Heart right ventricle (tissue), 16 donors: ENCODE data around the gene SBF2. TPM values are rescaled to one million over a fixed set of nuclear protein-coding genes. Genes with fewer than 3 reads are reported as not detected.

ENCODE experiments used
- ATAC-seq, 8 donors: fragments of 200-7000 bp; cut with Tn5 transposase; one replicate each; pipeline ENCODE4 v1.9.1; 2020; ENCODE audit warnings: mild to moderate bottlenecking in 8 of 8, moderate library complexity in 8 of 8, moderate number of reproducible peaks in 1 of 8
- DNase-seq, 2 donors: peaks; one replicate each; pipeline ENCODE4 v3.0.0-alpha.2; 2020
- H3K27ac ChIP-seq, 10 donors: fragments of 200-600 bp; sonication (generic) in 2 of 10; one replicate each; pipeline versions ENCODE4 v1.5.0 to v1.8.0; 2020 to 2022; ENCODE audit warnings: mild to moderate bottlenecking in 3 of 10
- H3K27me3 ChIP-seq, 7 donors: fragments of 200-600 bp; one replicate each; pipeline ENCODE4 v1.8.0; 2021 to 2022; ENCODE audit warnings: mild to moderate bottlenecking in 2 of 7
- H3K36me3 ChIP-seq, 9 donors: fragments of 200-600 bp; sonication (generic) in 1 of 9; one replicate each; pipeline versions ENCODE4 v1.5.0 to v1.8.0; 2020 to 2022; ENCODE audit warnings: mild to moderate bottlenecking in 2 of 9
- H3K4me1 ChIP-seq, 9 donors: fragments of 200-600 bp; sonication (generic) in 1 of 9; one replicate each; pipeline versions ENCODE4 v1.5.0 to v1.8.0; 2020 to 2022; ENCODE audit warnings: mild to moderate bottlenecking in 4 of 9
- H3K4me3 ChIP-seq, 10 donors: fragments of 200-600 bp; sonication (generic) in 2 of 10; one replicate each; pipeline versions ENCODE4 v1.5.0 to v1.8.0; 2020 to 2022; ENCODE audit warnings: mild to moderate bottlenecking in 7 of 10, moderate library complexity in 2 of 10
- H3K9me3 ChIP-seq, 11 donors: fragments of 200-600 bp in 10 of 11; sonication (generic) in 2 of 11; one replicate each; pipeline versions ENCODE4 v1.5.0 to v1.8.0; 2013 to 2022; ENCODE audit warnings: mild to moderate bottlenecking in 2 of 11, control low read depth in 1 of 11, moderate library complexity in 1 of 11
- WGBS, 2 donors: extraction: QIAGEN DNeasy Blood & Tissue Kit; methylation state at CpG; one replicate each; pipeline ENCODE4 v1.1.7; 2013; ENCODE audit warnings: inconsistent platforms in 1 of 2; 5-methylcytosine and 5-hydroxymethylcytosine counted together
- intact Hi-C, 10 donors: fragments of 100-400 bp; cut with DNase I; formaldehyde crosslinking; loops; one replicate each; pipeline versions ENCODE4 v1.11.1 to v1.14.2; 2022
- polyA plus RNA-seq, 2 donors: library from polyadenylated mRNA; stranded (reverse); fragments of 200-250 nt; gene quantifications; one replicate each; pipeline ENCODE4 v1.2.3, GENCODE V29; 2013
- total RNA-seq, 10 donors: library from RNA; stranded (reverse); fragmentation: NEBNext Ultra II Directional in 3 of 10; extraction: Animal tissue kit (Norgen Biotek cat#: 25700) in 3 of 10; gene quantifications; one replicate each; pipeline versions ENCODE4 v1.2.1 to v1.2.4, GENCODE V29; 2021 to 2023
- TF ChIP-seq, protein P1 (sequence below), 9 donors: fragments of 200-600 bp; sonication (generic) in 2 of 9; IDR thresholded peaks; one replicate each; pipeline versions ENCODE4 v1.5.0 to v1.8.0; 2021 to 2022; ENCODE audit warnings: antibody characterized with exemption in 9 of 9, mild to moderate bottlenecking in 5 of 9, moderate library complexity in 1 of 9
- donor health status: Arrhythmogenic right ventricular cardiomyopathy.
- donor health status: ischemic (EF 13 %, LVEDD 7.1; RV severe dilation, severe dysfunction).
- donor health status: healthy with polysubstance abuse.
- donor health status: DM: no; HTN: yes; CAD: no.
- donor health status: DM: no; HTN: no; CAD: no.
- donor health status: ischemic (EF 25% LVEDD 6.9; RV normal size, moderate dysfunction).
- donor health status: ischemic (EF 25% LVEDD 5.7; RV mildly dilated, moderate dysfunction).
- donor health status: healthy.
- donor health status: DM: yes; HTN: yes; CAD: no.
- donor health status: Ischemic cardiomyopathy.
- donor health status: ischemic (EF 35%, LVEDD 5.7; RV mildly dilated, moderate dysfunction).
- donor health status: nonischemic (EF 11% LVEDD 7.7; RV severe dilation, severe dysfunction).
- donor health status: DM: yes; HTN: yes; CAD: no.
- donor health status: PGD.
- donor health status: ischemic (EF 29% LVEDD 5.4; RV normal size, mild dysfunction).
- donor health status: nonischemic (EF 23%, LVEDD 6.1; RV moderate dilation, normal function).

Gene SBF2
- total and polyA plus RNA-seq, 12 donors, result 8.9 to 27.1 (median 21.2) TPM

DNA sequence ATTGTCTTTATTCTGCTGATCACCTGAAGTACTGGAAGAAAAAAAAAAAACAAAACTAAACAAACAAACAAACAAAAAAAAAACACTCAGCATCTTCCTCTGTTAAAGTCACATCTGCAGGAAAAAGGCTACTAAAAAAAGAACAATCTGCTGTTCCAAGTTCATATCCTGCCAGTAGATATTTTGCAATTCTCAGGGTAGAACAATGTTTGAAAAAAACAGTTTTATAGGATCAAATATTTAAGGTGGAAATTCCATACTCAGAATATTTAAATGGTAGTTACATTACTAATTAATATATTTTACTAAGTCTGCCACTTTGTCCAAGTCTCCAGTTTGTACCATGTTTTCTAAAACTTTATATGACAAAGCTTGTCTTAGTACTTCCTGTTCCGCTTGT lies 175.2 kb downstream of the SBF2 start:
- no peak overlapping the region for H3K4me3 ChIP-seq
- peak overlapping the region in 7 of 10 donors; percentile 11 to 56 (median 33) for H3K27ac ChIP-seq
- peaks cover 0 to 60% (median 48%) of the 10 kb centered on the region in 9 donors for H3K4me1 ChIP-seq
- H3K9me3 ChIP-seq, result peaks cover 0 to 6% (median 0%) of the 10 kb centered on the region in 11 donors
- DNase-seq (no peak), ATAC-seq (peak in 4 of 8 donors; percentile 52 to 69 (median 64))
- no peaks in the 10 kb centered on the region for H3K36me3 ChIP-seq
- H3K27me3 ChIP-seq, result no peaks in the 10 kb centered on the region
- TF ChIP-seq, protein P1, sequence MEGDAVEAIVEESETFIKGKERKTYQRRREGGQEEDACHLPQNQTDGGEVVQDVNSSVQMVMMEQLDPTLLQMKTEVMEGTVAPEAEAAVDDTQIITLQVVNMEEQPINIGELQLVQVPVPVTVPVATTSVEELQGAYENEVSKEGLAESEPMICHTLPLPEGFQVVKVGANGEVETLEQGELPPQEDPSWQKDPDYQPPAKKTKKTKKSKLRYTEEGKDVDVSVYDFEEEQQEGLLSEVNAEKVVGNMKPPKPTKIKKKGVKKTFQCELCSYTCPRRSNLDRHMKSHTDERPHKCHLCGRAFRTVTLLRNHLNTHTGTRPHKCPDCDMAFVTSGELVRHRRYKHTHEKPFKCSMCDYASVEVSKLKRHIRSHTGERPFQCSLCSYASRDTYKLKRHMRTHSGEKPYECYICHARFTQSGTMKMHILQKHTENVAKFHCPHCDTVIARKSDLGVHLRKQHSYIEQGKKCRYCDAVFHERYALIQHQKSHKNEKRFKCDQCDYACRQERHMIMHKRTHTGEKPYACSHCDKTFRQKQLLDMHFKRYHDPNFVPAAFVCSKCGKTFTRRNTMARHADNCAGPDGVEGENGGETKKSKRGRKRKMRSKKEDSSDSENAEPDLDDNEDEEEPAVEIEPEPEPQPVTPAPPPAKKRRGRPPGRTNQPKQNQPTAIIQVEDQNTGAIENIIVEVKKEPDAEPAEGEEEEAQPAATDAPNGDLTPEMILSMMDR (IDR thresholded peaks at IDR 0.05), result no peak
- 62 to 64% methylated on average over 1 of the region's 1 CpG for WGBS, 2 donors
- intact Hi-C loops, result loop anchor here in 1 of 10 donors (5.0 kb wide), 1 partner anchor 188 kb away; the partner anchor contains the start of gene ADM

GRCh38 chr11:10117709-10118351 lies 176.2 kb downstream of the SBF2 start:
- no peak for DNase-seq
- Histone ChIP-seq H3K9me3 (peaks cover 0 to 6% (median 0%) of the 10 kb centered on the region in 11 donors), H3K36me3 (no peaks in the 10 kb centered on the region), H3K27me3 (no peaks in the 10 kb centered on the region), H3K4me1 (peaks cover 0 to 50% (median 40%) of the 10 kb centered on the region in 9 donors), H3K4me3 (no peak overlapping the region), H3K27ac (peak overlapping the region in 7 of 10 donors; percentile 11 to 56 (median 33))
- WGBS, 2 donors, result 41 to 48% methylated on average over 3 of the region's 3 CpGs
- TF ChIP-seq, protein P1 (IDR thresholded peaks at IDR 0.05), result no peak
- intact Hi-C loops, result loop anchor here in 1 of 10 donors (5.0 kb wide), 1 partner anchor 189 kb away; the partner anchor contains the start of gene ADM
- ATAC-seq, result peak in 7 of 8 donors; percentile 39 to 65 (median 48)

DNA sequence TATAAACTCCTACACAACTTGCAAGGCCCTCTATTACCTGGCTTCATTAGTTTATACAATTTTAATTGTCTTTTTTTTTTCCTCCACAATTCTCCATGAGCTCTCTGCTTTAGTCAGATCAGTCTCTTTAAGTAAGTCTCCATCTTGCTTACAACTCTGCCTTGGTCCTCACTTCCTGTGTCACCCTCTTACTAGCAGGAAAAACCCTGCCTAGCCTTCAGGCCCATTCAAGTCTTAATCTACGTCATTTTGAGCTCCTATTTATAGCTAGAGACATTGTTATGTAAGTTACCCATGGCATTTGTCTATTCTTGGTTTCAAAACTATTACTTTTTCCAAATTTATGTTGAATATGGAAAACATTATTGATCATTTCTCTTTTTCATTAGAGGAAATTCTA lies 177.4 kb downstream of the SBF2 start:
- Histone ChIP-seq H3K36me3 (no peaks in the 10 kb centered on the region), H3K9me3 (peaks cover 0 to 6% (median 0%) of the 10 kb centered on the region in 11 donors), H3K27ac (peak overlapping the region in 2 of 10 donors; percentile 19 to 37), H3K27me3 (no peaks in the 10 kb centered on the region), H3K4me3 (no peak overlapping the region), H3K4me1 (peaks cover 0 to 37% (median 27%) of the 10 kb centered on the region in 9 donors)
- peak in 1 of 8 donors; percentile 39 for ATAC-seq
- intact Hi-C loops, result loop anchor here in 1 of 10 donors (5.0 kb wide), 1 partner anchor 191 kb away; the partner anchor contains the start of gene ADM
- DNase-seq, result no peak
- TF ChIP-seq, protein P1 (IDR thresholded peaks at IDR 0.05), result no peak
- WGBS, 2 donors, result 30 to 52% methylated on average over 1 of the region's 1 CpG

GRCh38 chr11:10114593-10115404 lies 179.2 kb downstream of the SBF2 start:
- DNase-seq, result no peak
- ATAC-seq, result no peak
- peaks cover 0 to 42% (median 34%) of the 10 kb centered on the region in 9 donors for H3K4me1 ChIP-seq
- peaks cover 0 to 6% (median 0%) of the 10 kb centered on the region in 11 donors for H3K9me3 ChIP-seq
- no peak overlapping the region for H3K4me3 ChIP-seq
- TF ChIP-seq, protein P1 (IDR thresholded peaks at IDR 0.05), result no peak
- intact Hi-C loops, result loop anchor here in 1 of 10 donors (5.0 kb wide), 1 partner anchor 193 kb away; the partner anchor contains the start of gene ADM
- no peak overlapping the region for H3K27ac ChIP-seq
- 78 to 83% methylated on average over 3 of the region's 3 CpGs for WGBS, 2 donors
- no peaks in the 10 kb centered on the region for H3K36me3 ChIP-seq
- H3K27me3 ChIP-seq, result no peaks in the 10 kb centered on the region
